ENCODE measurements around the gene VPS51. TPM values are rescaled to one million over a fixed set of nuclear protein-coding genes. Genes with fewer than 3 reads are reported as not detected.
A peak's percentile ranks its signal among the peaks of the same experiment; 100 is the strongest.

Gene VPS51
- total and polyA plus RNA-seq, 2 of the 4 experiments (the other 2 are of a cell fraction): 56.3 to 113 TPM

DNA sequence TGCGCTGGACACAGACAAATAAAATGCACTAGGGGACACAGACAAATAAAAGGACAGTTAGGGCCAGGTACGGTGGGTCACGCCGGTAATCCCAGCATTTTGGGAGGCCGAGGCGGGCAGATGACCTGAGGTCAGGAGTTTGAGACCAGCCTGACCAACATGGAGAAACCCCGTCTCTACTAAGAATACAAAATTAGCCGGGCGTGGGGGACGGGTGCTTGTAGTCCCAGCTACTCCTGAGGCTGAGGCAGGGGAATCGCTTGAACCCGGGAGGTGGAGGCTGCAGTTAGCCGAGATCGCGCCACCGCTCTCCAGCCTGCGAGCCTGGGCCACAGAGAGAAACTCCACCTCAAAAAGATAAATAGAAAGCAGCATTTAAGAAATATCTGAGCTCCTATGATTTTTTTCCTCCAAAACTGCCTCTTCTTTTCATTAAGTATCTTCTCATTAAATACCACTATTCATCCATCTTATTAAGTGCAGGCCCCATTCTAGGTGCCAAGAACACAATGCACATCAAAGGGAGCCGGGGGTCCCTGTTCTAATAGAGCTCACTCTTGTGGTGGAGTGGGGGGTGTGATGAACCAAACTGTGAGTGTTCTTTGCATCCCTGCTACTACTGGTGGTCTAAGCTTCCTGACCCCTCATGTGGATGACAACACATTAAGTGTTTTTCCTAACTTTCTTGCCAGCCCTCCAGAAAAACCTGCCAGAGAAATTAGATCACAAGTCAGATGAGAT is 22.3 kb downstream of the VPS51 start:
- Histone ChIP-seq H3K14ac (replicated peaks; ENCODE audit: low read depth, low read length) (no peak overlapping the region), H3K56ac (ENCODE audit: extremely low read depth, insufficient read depth, low read length) (no peak overlapping the region), H3K27me3 (ENCODE audit: control insufficient read depth, insufficient read depth, low read length) (no peaks in the 10 kb centered on the region), H4K91ac (ENCODE audit: insufficient read depth, low read depth, low read length) (no peak overlapping the region), H3K79me1 (ENCODE audit: low read depth in 1 of 2, low read length in 2 of 2) (peaks cover 24 to 60% of the 10 kb centered on the region in 2 experiments), H2BK5ac (ENCODE audit: low read depth, low read length, poor library complexity, severe bottlenecking) (no peak overlapping the region), H4K5ac (ENCODE audit: low read depth, low read length) (no peak overlapping the region), H2AFZ (replicated peaks; ENCODE audit: low read length, poor library complexity) (peak overlapping the region; percentile 63), H3K18ac (ENCODE audit: low read depth, low read length) (no peak overlapping the region), H3K23ac (ENCODE audit: low read depth, low read length) (no peak overlapping the region), H3K9me1 (ENCODE audit: insufficient read depth, low read length) (0 out of 2 replicates have a peak, but pooled peaks cover 2% of the 10 kb centered on the region), H3K27ac (ENCODE audit: insufficient read depth, low read length) (no peak overlapping the region), H4K20me1 (ENCODE audit: insufficient read depth, low read length) (no peaks in the 10 kb centered on the region), H3K4me3 (ENCODE audit: insufficient read depth, low read depth, low read length) (no peak overlapping the region), H2BK15ac (ENCODE audit: low read depth, low read length) (no peak overlapping the region), H2AK5ac (ENCODE audit: low read depth, low read length) (no peak overlapping the region), H2BK20ac (ENCODE audit: low read depth, low read length) (no peak overlapping the region), H2BK120ac (ENCODE audit: low read depth, low read length) (no peak overlapping the region), H3K9me3 (ENCODE audit: control insufficient read depth, insufficient read depth, low read length) (no peaks in the 10 kb centered on the region), H3K4me2 (ENCODE audit: low read depth, low read length) (no peak overlapping the region), H4K8ac (ENCODE audit: low read depth in 2 of 2, low read length in 2 of 2) (0 out of 4 replicates have a peak overlapping the region, but pooled peaks of 1 of the 2 experiments have one; percentile 29), H3K36me3 (ENCODE audit: control insufficient read depth, insufficient read depth, low read length) (peaks cover 19% of the 10 kb centered on the region), H3K9ac (ENCODE audit: low read depth, low read length) (no peak overlapping the region), H3K4ac (ENCODE audit: low read depth, low read length) (no peak overlapping the region), H2AK9ac (replicated peaks; ENCODE audit: low read depth, low read length, poor library complexity) (peak overlapping the region; percentile 12), H3K4me1 (ENCODE audit: control insufficient read depth, insufficient read depth, low read length) (peaks cover 8% of the 10 kb centered on the region)
- DNase-seq (no peak), ATAC-seq (ENCODE audit: low read depth) (no peak)
- no TSS peak for BruUV-seq (replicated peaks)
- CTCF ChIA-PET: no interaction called here
- TF ChIP-seq, protein P1, sequence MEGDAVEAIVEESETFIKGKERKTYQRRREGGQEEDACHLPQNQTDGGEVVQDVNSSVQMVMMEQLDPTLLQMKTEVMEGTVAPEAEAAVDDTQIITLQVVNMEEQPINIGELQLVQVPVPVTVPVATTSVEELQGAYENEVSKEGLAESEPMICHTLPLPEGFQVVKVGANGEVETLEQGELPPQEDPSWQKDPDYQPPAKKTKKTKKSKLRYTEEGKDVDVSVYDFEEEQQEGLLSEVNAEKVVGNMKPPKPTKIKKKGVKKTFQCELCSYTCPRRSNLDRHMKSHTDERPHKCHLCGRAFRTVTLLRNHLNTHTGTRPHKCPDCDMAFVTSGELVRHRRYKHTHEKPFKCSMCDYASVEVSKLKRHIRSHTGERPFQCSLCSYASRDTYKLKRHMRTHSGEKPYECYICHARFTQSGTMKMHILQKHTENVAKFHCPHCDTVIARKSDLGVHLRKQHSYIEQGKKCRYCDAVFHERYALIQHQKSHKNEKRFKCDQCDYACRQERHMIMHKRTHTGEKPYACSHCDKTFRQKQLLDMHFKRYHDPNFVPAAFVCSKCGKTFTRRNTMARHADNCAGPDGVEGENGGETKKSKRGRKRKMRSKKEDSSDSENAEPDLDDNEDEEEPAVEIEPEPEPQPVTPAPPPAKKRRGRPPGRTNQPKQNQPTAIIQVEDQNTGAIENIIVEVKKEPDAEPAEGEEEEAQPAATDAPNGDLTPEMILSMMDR (conservative IDR thresholded peaks at IDR 0.05; ENCODE audit: low read depth, low read length): no peak
- TF ChIP-seq RAD21 (IDR thresholded peaks at IDR 0.05; ENCODE audit: low read length) (no peak), FOS (IDR thresholded peaks at IDR 0.05; ENCODE audit: low read depth, low read length) (no peak), MAZ (IDR thresholded peaks at IDR 0.05; ENCODE audit: borderline replicate concordance, low read depth, low read length) (no peak)
- 73% methylated on average over 3 of the region's 18 CpGs; no CpG with 5 or more reads in 1 of the 2 experiments for WGBS, 2 experiments (ENCODE audit: extremely low coverage in 2 of 2, insufficient read length in 1 of 2)
- in situ Hi-C loops (cut with MboI; ENCODE audit: low sequenced_read_pairs) (no loop called here), intact Hi-C loops (cut with micrococcal nuclease) (no loop called here), dilution Hi-C loops (cut with HindIII; ENCODE audit: low sequenced_read_pairs, unreplicated experiment) (no loop called here)
- POLR2A ChIA-PET (ENCODE audit: unreplicated experiment): interaction anchor here (1.6 kb wide), 1 partner anchor 63 kb away, joined by 5 read pairs; the partner anchor contains the start of gene CAPN1

All from IMR-90 (cell line).